Measurements from ENCODE around the gene INPP5A. TPM values are rescaled to one million over a fixed set of nuclear protein-coding genes. Genes with fewer than 3 reads are reported as not detected.

INPP5A gene
- total RNA-seq, 1 donor from 2014 or later, result 35.4 TPM

- Mint-ChIP-seq H3K36me3 (ENCODE audit: low read depth) (no peaks in the 10 kb centered on the region), H3K9me3 (no peaks in the 10 kb centered on the region), H3K27ac (ENCODE audit: unreplicated experiment) (no peak overlapping the region), H3K4me1 (peaks cover 8% of the 10 kb centered on the region), H3K27me3 (ENCODE audit: low read depth) (no peaks in the 10 kb centered on the region), H3K4me3 (no peak overlapping the region)
- no peak for DNase-seq (ENCODE audit: low read depth, low spot score)
- no peak for TF ChIP-seq CTCF (conservative IDR thresholded peaks at IDR 0.05)
Observed at GRCh38 chr10:132574288-132574687, 36.7 kb downstream of the INPP5A start.

DNA sequence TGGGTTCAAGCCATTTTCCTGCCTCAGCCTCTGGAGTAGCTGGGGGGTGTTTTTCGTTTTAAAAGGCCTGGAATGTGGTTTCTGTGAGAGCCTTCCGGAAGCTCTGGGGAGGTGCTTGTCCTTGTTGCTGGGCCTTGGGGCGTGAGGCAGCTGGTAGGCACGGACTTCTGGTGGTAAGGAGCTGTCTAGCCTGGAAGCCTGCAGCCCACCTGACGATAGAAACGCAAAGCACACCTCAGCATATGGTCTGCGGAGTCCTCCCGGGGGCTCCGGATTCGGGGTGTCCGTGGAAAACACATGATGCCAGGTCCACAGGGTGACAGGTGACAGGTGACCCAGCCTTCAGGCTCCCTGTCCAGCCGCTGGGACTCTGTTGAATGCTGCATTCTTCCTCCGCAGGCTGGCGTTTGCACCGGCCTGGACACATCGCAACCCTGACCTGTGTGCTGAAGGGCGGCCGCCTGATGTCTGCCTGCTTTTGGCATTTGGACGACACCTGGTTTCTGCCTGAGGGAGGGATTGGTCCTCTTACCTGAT, 37.3 kb downstream of the INPP5A start:
- H3K9me3 Mint-ChIP-seq, result no peaks in the 10 kb centered on the region
- no peaks in the 10 kb centered on the region for H3K27me3 Mint-ChIP-seq (ENCODE audit: low read depth)
- no peak overlapping the region for H3K4me3 Mint-ChIP-seq
- H3K4me1 Mint-ChIP-seq, result peaks cover 8% of the 10 kb centered on the region
- H3K27ac Mint-ChIP-seq (ENCODE audit: unreplicated experiment), result no peak overlapping the region
- TF ChIP-seq CTCF (conservative IDR thresholded peaks at IDR 0.05), result no peak
- H3K36me3 Mint-ChIP-seq (ENCODE audit: low read depth), result no peaks in the 10 kb centered on the region
- no peak for DNase-seq (ENCODE audit: low read depth, low spot score)

GRCh38 chr10:132575320-132576201, 38.0 kb downstream of the INPP5A start:
- Mint-ChIP-seq H3K9me3 (no peaks in the 10 kb centered on the region), H3K4me3 (no peak overlapping the region), H3K27me3 (ENCODE audit: low read depth) (no peaks in the 10 kb centered on the region), H3K4me1 (peaks cover 12% of the 10 kb centered on the region), H3K36me3 (ENCODE audit: low read depth) (no peaks in the 10 kb centered on the region), H3K27ac (ENCODE audit: unreplicated experiment) (peak overlapping the region; percentile 43)
- no peak for TF ChIP-seq CTCF (conservative IDR thresholded peaks at IDR 0.05)
- no peak for DNase-seq (ENCODE audit: low read depth, low spot score)

DNA sequence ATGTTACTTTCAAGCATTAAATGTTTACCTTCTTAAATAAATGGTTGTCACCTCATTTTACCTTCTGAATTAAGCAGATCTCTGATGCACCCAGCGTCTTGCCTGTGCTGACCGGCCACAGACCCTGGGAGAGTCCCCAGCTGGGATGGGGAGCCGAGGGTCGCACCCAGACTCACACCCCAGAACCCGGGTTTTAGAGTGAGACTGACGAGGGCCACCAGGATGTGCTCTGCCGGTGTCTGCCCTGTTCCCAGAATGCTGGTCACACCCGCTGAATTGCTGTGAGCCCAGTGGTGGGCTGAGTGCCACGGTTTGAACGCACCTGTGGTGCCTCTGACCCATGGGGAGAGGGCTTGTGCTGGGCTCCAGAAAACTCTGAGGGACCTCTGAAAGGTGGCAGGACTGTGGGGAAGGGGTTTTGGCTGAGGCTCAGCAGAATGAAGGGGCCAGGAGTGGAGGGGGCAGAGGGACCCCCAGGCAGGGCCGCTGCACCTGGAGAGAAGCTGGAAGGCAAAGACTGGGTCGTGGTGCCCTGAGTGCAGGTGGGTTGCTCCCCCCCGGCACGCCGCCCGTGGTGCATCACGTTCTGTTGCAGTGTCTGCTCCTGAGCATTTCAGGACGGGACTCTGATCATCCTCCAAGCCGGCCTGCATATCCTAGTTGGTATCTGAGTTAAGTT, 39.2 kb downstream of the INPP5A start:
- no peak for TF ChIP-seq CTCF (conservative IDR thresholded peaks at IDR 0.05)
- no peaks in the 10 kb centered on the region for H3K9me3 Mint-ChIP-seq
- H3K27me3 Mint-ChIP-seq (ENCODE audit: low read depth), result no peaks in the 10 kb centered on the region
- DNase-seq (ENCODE audit: low read depth, low spot score), result no peak
- H3K4me1 Mint-ChIP-seq, result peaks cover 12% of the 10 kb centered on the region
- H3K27ac Mint-ChIP-seq (ENCODE audit: unreplicated experiment), result no peak overlapping the region
- peaks cover 2% of the 10 kb centered on the region for H3K36me3 Mint-ChIP-seq (ENCODE audit: low read depth)
- H3K4me3 Mint-ChIP-seq, result no peak overlapping the region

- no peaks in the 10 kb centered on the region for H3K27me3 Mint-ChIP-seq (ENCODE audit: low read depth)
- peaks cover 12% of the 10 kb centered on the region for H3K4me1 Mint-ChIP-seq
- H3K27ac Mint-ChIP-seq (ENCODE audit: unreplicated experiment), result no peak overlapping the region
- H3K36me3 Mint-ChIP-seq (ENCODE audit: low read depth), result peaks cover 2% of the 10 kb centered on the region
- DNase-seq (ENCODE audit: low read depth, low spot score), result no peak
- no peak for TF ChIP-seq CTCF (conservative IDR thresholded peaks at IDR 0.05)
- no peaks in the 10 kb centered on the region for H3K9me3 Mint-ChIP-seq
- no peak overlapping the region for H3K4me3 Mint-ChIP-seq
Observed at GRCh38 chr10:132577350-132578003, 39.9 kb downstream of the INPP5A start.
